ENCODE data around the gene DBF4. TPM values are rescaled to one million over a fixed set of nuclear protein-coding genes. Genes with fewer than 3 reads are reported as not detected.
A peak's percentile ranks its signal among the peaks of the same experiment; 100 is the strongest.

DBF4 gene
- total RNA-seq, 1 donor from 2014 or later = 148 TPM

- H3K4me3 Mint-ChIP-seq = peak overlapping the region; percentile 96
- H3K4me1 Mint-ChIP-seq = peaks cover 19% of the 10 kb centered on the region
These were observed 898 bp upstream of the DBF4 start for GRCh38 chr7:87875151-87876039.

GRCh38 chr7:87876869-87877234 lies 559 bp downstream of the DBF4 start:
- Histone ChIP-seq H4K20me1 (ENCODE audit: low read depth) (peaks cover 26% of the 10 kb centered on the region), H2AFZ (replicated peaks) (peak overlapping the region; percentile 99), H3K4me1 (peaks cover 22% of the 10 kb centered on the region), H3K4me2 (peak overlapping the region; percentile 94), H3K36me3 (peaks cover 10% of the 10 kb centered on the region), H3K9ac (peak overlapping the region; percentile 66), H3K27ac (peak overlapping the region; percentile 93), H3K9me3 (ENCODE audit: low read depth) (peaks cover 3% of the 10 kb centered on the region), H3K79me2 (ENCODE audit: low read depth) (peaks cover 90% of the 10 kb centered on the region), H3F3A (ENCODE audit: low read depth) (peaks cover 23% of the 10 kb centered on the region), H3K4me3 (peak overlapping the region; percentile 90), H3K27me3 (no peaks in the 10 kb centered on the region)
- DNase-seq (ENCODE audit: low spot score) = peak; percentile 84
- H3K36me3 Mint-ChIP-seq = peaks cover 37% of the 10 kb centered on the region
- no peaks in the 10 kb centered on the region for H3K27me3 Mint-ChIP-seq (ENCODE audit: insufficient read depth, low read depth)
- peak overlapping the region; percentile 96 for H3K4me3 Mint-ChIP-seq
- peaks cover 11% of the 10 kb centered on the region for H3K9me3 Mint-ChIP-seq
- H3K4me1 Mint-ChIP-seq = peaks cover 19% of the 10 kb centered on the region
- peak overlapping the region; percentile 88 for H3K27ac Mint-ChIP-seq
- TF ChIP-seq EZH2phosphoT487 (IDR thresholded peaks at IDR 0.05) = no peak
- TF ChIP-seq CTCF (IDR thresholded peaks at IDR 0.05) = no peak
- no peak for TF ChIP-seq EZH2 (IDR thresholded peaks at IDR 0.05)

More at GRCh38 chr7:87875151-87876039, 898 bp upstream of the DBF4 start:
- Histone ChIP-seq H4K20me1 (ENCODE audit: low read depth) (peaks cover 21% of the 10 kb centered on the region), H3K36me3 (peaks cover 8% of the 10 kb centered on the region), H3K27ac (peak overlapping the region; percentile 93), H3K4me3 (peak overlapping the region; percentile 90), H3K9me3 (ENCODE audit: low read depth) (peaks cover 5% of the 10 kb centered on the region), H3K4me2 (peak overlapping the region; percentile 94), H3K79me2 (ENCODE audit: low read depth) (peaks cover 83% of the 10 kb centered on the region), H3K4me1 (peaks cover 22% of the 10 kb centered on the region), H3F3A (ENCODE audit: low read depth) (peaks cover 23% of the 10 kb centered on the region), H2AFZ (replicated peaks) (peak overlapping the region; percentile 99), H3K27me3 (no peaks in the 10 kb centered on the region), H3K9ac (peak overlapping the region; percentile 64)
- peak; percentile 3 for DNase-seq (ENCODE audit: low spot score)
- Mint-ChIP-seq H3K36me3 (peaks cover 40% of the 10 kb centered on the region), H3K27ac (peak overlapping the region; percentile 83), H3K9me3 (peaks cover 24% of the 10 kb centered on the region), H3K27me3 (ENCODE audit: insufficient read depth, low read depth) (no peaks in the 10 kb centered on the region)
- TF ChIP-seq EZH2 (IDR thresholded peaks at IDR 0.05) (no peak), EZH2phosphoT487 (IDR thresholded peaks at IDR 0.05) (no peak), CTCF (IDR thresholded peaks at IDR 0.05) (peak; percentile 2)

- Mint-ChIP-seq H3K4me3 (peak overlapping the region; percentile 96), H3K27ac (peak overlapping the region; percentile 70), H3K27me3 (ENCODE audit: insufficient read depth, low read depth) (no peaks in the 10 kb centered on the region), H3K36me3 (peaks cover 32% of the 10 kb centered on the region), H3K4me1 (peaks cover 19% of the 10 kb centered on the region), H3K9me3 (peaks cover 5% of the 10 kb centered on the region)
- H3K79me2 ChIP-seq (ENCODE audit: low read depth) = peaks cover 90% of the 10 kb centered on the region
- no peaks in the 10 kb centered on the region for H3K9me3 ChIP-seq (ENCODE audit: low read depth)
- peaks cover 22% of the 10 kb centered on the region for H3K4me1 ChIP-seq
- H3K27ac ChIP-seq = peak overlapping the region; percentile 93
- H3K9ac ChIP-seq = peak overlapping the region; percentile 66
- H4K20me1 ChIP-seq (ENCODE audit: low read depth) = peaks cover 33% of the 10 kb centered on the region
- H3K36me3 ChIP-seq = peaks cover 10% of the 10 kb centered on the region
- H3K27me3 ChIP-seq = no peaks in the 10 kb centered on the region
- no peak for DNase-seq (ENCODE audit: low spot score)
- H3K4me3 ChIP-seq = peak overlapping the region; percentile 90
- peak overlapping the region; percentile 94 for H3K4me2 ChIP-seq
- no peak for TF ChIP-seq EZH2phosphoT487 (IDR thresholded peaks at IDR 0.05)
- TF ChIP-seq EZH2 (IDR thresholded peaks at IDR 0.05) = no peak
- TF ChIP-seq CTCF (IDR thresholded peaks at IDR 0.05) = no peak
- H3F3A ChIP-seq (ENCODE audit: low read depth) = peaks cover 23% of the 10 kb centered on the region
- H2AFZ ChIP-seq (replicated peaks) = peak overlapping the region; percentile 99
These were observed 1.2 kb downstream of the DBF4 start for GRCh38 chr7:87877366-87878040.

All from neural progenitor cell (in vitro differentiated cells).